ENCODE results near the gene NCAM1. TPM values are rescaled to one million over a fixed set of nuclear protein-coding genes. Genes with fewer than 3 reads are reported as not detected.

NCAM1 gene
- total and polyA plus RNA-seq, 2 of the 13 experiments (the other 11 are each of a cell fraction or from before 2014, with no cell fraction given): 0.05 TPM; not detected in 1

DNA sequence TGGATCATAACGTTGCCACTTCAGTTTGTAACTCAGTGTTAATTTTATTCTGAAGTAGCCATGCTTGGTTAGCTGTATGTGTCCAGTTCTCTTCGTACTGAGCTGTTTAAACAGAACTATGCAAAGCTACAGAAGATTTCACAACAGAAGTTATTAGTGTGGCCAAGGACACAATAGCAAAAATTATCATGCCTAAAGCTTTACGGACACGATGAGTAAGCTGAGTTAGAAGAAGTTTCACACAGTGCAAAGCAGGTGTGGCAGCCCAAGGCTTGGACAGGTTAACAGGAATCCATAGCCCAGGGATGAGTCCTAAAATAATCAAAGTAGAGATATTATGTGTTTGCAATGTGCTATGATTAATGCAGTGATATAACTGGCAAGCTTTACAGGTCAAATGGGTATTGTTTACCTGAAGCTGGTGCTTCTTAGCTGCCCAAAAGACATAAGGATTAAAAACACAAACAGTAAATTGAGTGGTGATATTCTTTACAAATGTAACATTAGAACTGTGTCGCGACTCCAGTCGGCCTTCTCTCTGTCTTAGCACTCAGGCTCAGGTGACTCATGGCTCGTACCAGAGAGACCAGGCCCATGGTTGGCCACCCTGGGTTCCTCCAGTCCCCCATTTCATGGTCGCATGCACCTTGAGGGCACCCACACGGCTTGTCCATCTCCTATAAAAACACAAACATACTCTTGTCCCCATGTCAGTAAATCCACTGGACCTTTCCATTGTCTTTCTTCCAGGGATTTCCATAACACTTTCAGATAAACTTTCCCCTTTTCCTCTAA is 35.5 kb upstream of the NCAM1 start:
- Histone ChIP-seq H3K4me3 (replicated peaks in 1 of 3; ENCODE audit: insufficient read depth in 1 of 3, low read depth in 2 of 3, low read length in 3 of 3) (no peak overlapping the region), H3K4me1 (ENCODE audit: insufficient read depth, low read length) (no peaks in the 10 kb centered on the region), H3K79me2 (ENCODE audit: insufficient read depth, low read length) (no peaks in the 10 kb centered on the region), H4K20me1 (ENCODE audit: insufficient read depth, low read length) (no peaks in the 10 kb centered on the region), H3K36me3 (replicated peaks in 1 of 2; ENCODE audit: control insufficient read depth in 1 of 2, insufficient read depth in 2 of 2, low read length in 2 of 2) (no peaks in the 10 kb centered on the region), H3K9ac (ENCODE audit: insufficient read depth, low read depth, low read length) (no peak overlapping the region), H3K27me3 (ENCODE audit: control insufficient read depth in 1 of 2, insufficient read depth in 2 of 2, low read length in 2 of 2) (no peaks in the 10 kb centered on the region; a peak in 3 of 5 replicates), H3K9me3 (ENCODE audit: low read length) (no peaks in the 10 kb centered on the region), H2AFZ (ENCODE audit: low read length) (no peak overlapping the region), H3K27ac (ENCODE audit: extremely low read length, insufficient read depth, low read length) (no peak overlapping the region), H3K4me2 (ENCODE audit: low read depth, low read length) (no peak overlapping the region)
- FAIRE-seq: no peak
- DNase-seq (ENCODE audit: low spot score): no peak
- ATAC-seq: no peak
- BruUV-seq (replicated peaks): no TSS peak
- ChIA-PET CTCF (ENCODE audit: low intra/inter-chr PET ratio, low total read pairs) (no interaction called here), POLR2A (no interaction called here)
- WGBS (ENCODE audit: low lambda C conversion rate): 40% methylated on average over 10 of the region's 10 CpGs
- intact Hi-C loops (cut with micrococcal nuclease; ENCODE audit: unreplicated experiment) (no loop called here), in situ Hi-C loops (cut with HindIII; ENCODE audit: extremely low pct_ligation_motif_present, low pct_unique_long_range_greater_than_20kb) (no loop called here)
- TF ChIP-seq, protein P1, sequence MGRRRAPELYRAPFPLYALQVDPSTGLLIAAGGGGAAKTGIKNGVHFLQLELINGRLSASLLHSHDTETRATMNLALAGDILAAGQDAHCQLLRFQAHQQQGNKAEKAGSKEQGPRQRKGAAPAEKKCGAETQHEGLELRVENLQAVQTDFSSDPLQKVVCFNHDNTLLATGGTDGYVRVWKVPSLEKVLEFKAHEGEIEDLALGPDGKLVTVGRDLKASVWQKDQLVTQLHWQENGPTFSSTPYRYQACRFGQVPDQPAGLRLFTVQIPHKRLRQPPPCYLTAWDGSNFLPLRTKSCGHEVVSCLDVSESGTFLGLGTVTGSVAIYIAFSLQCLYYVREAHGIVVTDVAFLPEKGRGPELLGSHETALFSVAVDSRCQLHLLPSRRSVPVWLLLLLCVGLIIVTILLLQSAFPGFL (CRISPR knock-in tag; IDR thresholded peaks at IDR 0.05): no peak
- TF ChIP-seq, protein P2, sequence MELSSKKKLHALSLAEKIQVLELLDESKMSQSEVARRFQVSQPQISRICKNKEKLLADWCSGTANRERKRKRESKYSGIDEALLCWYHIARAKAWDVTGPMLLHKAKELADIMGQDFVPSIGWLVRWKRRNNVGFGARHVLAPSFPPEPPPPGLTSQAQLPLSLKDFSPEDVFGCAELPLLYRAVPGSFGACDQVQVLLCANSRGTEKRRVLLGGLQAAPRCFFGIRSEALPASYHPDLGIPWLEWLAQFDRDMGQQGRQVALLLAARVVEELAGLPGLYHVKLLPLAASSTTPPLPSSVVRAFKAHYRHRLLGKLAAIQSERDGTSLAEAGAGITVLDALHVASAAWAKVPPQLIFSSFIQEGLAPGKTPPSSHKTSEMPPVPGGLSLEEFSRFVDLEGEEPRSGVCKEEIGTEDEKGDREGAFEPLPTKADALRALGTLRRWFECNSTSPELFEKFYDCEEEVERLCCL (CRISPR knock-in tag; IDR thresholded peaks at IDR 0.05; ENCODE audit: borderline replicate concordance): no peak
- TF ChIP-seq, protein P3, sequence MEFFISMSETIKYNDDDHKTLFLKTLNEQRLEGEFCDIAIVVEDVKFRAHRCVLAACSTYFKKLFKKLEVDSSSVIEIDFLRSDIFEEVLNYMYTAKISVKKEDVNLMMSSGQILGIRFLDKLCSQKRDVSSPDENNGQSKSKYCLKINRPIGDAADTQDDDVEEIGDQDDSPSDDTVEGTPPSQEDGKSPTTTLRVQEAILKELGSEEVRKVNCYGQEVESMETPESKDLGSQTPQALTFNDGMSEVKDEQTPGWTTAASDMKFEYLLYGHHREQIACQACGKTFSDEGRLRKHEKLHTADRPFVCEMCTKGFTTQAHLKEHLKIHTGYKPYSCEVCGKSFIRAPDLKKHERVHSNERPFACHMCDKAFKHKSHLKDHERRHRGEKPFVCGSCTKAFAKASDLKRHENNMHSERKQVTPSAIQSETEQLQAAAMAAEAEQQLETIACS (CRISPR knock-in tag; IDR thresholded peaks at IDR 0.05): no peak
- TF ChIP-seq ZSCAN30 (CRISPR knock-in tag; IDR thresholded peaks at IDR 0.05) (no peak), ZNF589 (CRISPR knock-in tag; conservative IDR thresholded peaks at IDR 0.05) (no peak), EHMT2 (IDR thresholded peaks at IDR 0.05; ENCODE audit: borderline replicate concordance, low read depth, low read length) (no peak), ZNF550 (CRISPR knock-in tag; IDR thresholded peaks at IDR 0.05; ENCODE audit: borderline replicate concordance) (no peak), RNF2 (conservative IDR thresholded peaks at IDR 0.05; ENCODE audit: low read depth) (no peak), ZSCAN20 (CRISPR knock-in tag; IDR thresholded peaks at IDR 0.05; ENCODE audit: borderline replicate concordance) (no peak), ARNT (IDR thresholded peaks at IDR 0.05) (no peak), SP1 (IDR thresholded peaks at IDR 0.05) (no peak), SP1 (CRISPR knock-in tag; IDR thresholded peaks at IDR 0.05) (no peak)
- TF ChIP-seq, protein P4, sequence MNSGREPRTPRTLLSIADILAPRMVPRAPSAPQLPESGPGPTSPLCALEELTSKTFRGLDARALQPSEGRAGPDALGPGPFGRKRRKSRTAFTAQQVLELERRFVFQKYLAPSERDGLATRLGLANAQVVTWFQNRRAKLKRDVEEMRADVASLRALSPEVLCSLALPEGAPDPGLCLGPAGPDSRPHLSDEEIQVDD (CRISPR knock-in tag; IDR thresholded peaks at IDR 0.05; ENCODE audit: borderline replicate concordance): no peak
- TF ChIP-seq, protein P5, sequence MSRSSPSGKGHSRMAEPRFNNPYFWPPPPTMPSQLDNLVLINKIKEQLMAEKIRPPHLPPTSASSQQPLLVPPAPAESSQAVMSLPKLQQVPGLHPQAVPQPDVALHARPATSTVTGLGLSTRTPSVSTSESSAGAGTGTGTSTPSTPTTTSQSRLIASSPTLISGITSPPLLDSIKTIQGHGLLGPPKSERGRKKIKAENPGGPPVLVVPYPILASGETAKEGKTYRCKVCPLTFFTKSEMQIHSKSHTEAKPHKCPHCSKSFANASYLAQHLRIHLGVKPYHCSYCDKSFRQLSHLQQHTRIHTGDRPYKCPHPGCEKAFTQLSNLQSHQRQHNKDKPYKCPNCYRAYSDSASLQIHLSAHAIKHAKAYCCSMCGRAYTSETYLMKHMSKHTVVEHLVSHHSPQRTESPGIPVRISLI (CRISPR knock-in tag; IDR thresholded peaks at IDR 0.05; ENCODE audit: borderline replicate concordance): no peak
- TF ChIP-seq, protein P6, sequence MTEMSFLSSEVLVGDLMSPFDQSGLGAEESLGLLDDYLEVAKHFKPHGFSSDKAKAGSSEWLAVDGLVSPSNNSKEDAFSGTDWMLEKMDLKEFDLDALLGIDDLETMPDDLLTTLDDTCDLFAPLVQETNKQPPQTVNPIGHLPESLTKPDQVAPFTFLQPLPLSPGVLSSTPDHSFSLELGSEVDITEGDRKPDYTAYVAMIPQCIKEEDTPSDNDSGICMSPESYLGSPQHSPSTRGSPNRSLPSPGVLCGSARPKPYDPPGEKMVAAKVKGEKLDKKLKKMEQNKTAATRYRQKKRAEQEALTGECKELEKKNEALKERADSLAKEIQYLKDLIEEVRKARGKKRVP (CRISPR knock-in tag; IDR thresholded peaks at IDR 0.05): no peak
